GM21717 (cell line): ENCODE data around the gene HGF.
"Not testable (repeated sequence)": the region's sequence is repeated elsewhere in the genome, so short reads cannot be mapped to it uniquely, and the experiment has no call there.

Source experiments
- ATAC-seq: cut with Tn5 transposase; IDR thresholded peaks from one replicate; pipeline ENCODE4 v1.9.1; 2021; ENCODE audit warnings: mild to moderate bottlenecking, moderate library complexity; ENCODE audit not compliant: unreplicated experiment

HGF gene

GRCh38 chr7:81725003-81725811 is 44.6 kb downstream of the HGF start:
- ATAC-seq = no peak

- not testable (repeated sequence) for ATAC-seq
Measured at GRCh38 chr7:81722250-81722649, 47.6 kb downstream of the HGF start.

- no peak for ATAC-seq
Measured at GRCh38 chr7:81721437-81721836, 48.4 kb downstream of the HGF start.

GRCh38 chr7:81719865-81720264 is 50.0 kb downstream of the HGF start:
- ATAC-seq = no peak

- ATAC-seq = no peak
Measured at GRCh38 chr7:81715984-81716588, 53.8 kb downstream of the HGF start.

- no peak for ATAC-seq
Measured at GRCh38 chr7:81714306-81714705, 55.5 kb downstream of the HGF start.

DNA sequence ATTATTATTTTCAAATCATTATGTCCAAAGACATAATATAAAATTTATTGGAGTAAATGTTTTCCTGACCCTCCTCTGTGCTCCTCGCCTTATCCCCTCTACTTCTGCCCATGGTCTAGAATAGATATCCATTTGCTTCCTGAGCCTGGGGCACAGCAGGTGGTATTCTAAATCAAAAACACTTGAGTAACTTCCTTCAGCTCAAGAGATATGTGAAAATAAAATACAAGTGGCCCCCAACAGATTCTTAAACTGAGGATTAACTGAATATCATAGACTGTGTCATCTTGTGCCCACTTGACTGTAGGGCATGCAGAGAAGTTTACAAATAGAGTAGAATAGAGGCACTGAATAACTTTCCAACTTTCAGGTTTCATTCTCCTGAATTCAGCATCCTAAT is 59.1 kb downstream of the HGF start:
- no peak for ATAC-seq

DNA sequence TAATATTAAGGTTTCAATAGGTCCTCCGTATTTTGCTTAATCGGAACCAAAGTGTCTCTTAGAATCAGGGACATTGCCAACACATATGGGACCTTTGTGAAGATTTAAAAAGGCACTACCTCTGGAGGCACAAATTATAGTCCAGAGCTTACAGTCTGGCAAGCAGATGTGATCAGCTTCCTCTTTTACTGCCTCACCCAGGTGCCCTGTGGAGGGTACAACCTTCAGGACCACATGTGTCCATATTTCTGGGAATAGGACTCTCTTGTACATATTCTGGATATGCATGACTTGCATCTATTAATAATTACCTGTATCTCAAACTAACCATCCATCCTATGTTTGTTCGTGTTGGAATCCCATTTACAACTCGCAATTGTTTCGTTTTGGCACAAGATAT is 60.0 kb downstream of the HGF start:
- no peak for ATAC-seq

DNA sequence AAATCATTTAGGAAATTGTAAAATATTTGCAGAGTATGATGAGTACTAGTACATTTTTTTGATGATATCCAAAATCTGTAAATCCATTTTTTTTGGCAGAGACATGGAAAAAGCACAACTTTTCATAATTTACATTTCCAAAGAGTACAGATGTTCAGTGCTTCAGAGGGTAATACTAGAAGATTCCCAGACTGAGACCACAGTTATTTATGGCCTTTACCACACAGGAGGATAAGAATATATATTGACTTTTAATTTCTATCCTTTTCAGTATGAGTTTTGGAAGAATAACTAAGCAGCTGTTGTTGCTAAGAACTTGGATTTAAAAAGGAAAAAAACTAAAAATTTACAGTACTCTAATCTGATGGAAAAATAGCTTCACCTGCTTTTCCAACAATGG is 61.9 kb downstream of the HGF start:
- ATAC-seq = no peak

- no peak for ATAC-seq
Measured at GRCh38 chr7:81707196-81707595, 62.7 kb downstream of the HGF start.

DNA sequence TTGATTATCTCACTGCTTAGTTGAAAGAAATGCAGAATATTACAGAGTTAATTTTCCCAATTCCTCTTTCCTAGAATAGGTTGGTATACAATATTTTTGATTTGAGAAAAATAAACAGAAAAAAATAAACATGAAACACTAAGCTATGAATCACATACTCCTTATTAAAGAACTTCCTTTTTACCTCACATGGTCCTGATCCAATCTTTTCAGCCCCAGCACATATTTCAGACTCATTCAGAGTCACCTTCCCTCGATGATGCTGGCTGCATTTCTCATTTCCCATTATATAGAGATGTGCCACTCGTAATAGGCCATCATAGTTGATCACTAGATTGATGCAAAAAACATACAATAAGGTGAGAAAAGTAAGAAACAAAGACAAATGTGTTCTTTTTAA is 64.6 kb downstream of the HGF start:
- ATAC-seq = no peak

GRCh38 chr7:81704595-81704994 is 65.3 kb downstream of the HGF start:
- ATAC-seq = no peak

DNA sequence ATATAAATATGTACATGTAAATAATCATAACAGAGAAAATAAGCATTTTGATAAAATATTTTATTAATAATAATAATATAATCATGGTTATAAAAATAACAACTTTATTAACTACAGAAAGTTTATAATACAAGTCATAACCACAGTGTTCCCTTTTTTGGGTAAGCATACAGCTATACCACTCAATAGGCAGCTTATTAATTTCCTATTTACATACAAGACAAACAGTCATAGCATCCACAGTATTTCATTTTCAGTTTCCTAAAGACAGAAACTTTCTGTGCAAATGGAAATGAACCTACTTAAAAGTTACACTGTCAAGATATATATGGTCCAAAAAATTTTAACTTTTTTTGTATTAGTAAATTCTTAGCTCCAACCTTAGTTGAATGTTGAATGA is 70.9 kb downstream of the HGF start:
- no peak for ATAC-seq

- no peak for ATAC-seq
Measured at GRCh38 chr7:81694711-81695110, 75.1 kb downstream of the HGF start.

DNA sequence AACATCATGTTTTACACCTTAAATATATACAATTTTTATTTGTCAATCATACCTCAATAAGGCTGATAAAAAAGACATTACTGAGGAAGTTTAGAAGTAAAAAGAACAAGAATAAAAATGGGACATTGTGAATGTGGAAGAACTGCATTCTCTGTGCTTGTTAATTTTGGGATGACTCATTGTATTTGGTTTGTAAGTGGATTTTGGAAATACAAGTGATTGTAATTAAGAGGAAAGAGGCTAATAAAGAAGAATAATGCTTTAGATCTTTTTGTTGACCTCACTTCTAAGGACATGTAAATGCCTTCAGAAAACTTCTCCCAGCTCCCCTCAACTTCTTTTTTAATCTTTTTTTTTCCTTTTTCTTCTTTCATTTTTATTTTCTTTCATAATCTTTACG is 76.0 kb downstream of the HGF start:
- no peak for ATAC-seq

DNA sequence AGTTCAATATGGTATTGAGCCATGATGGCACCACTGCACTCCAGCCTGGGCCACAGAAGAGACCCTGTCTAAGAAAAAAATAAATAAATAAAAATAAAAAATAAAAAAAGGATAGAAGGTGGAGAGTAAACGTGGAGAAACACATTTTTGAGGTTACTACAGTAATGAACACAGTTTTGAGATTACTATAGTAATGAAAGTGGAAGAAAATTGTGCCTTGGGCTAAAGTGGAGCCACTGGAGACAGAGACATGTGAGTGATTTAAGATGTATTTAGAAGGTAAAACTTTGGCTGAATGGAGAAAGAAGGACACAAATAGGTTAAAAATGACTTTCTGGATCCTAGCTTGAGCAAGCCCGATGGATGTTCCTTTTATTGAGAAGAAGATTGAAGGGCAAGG is 76.8 kb downstream of the HGF start:
- ATAC-seq = peak; percentile 64

DNA sequence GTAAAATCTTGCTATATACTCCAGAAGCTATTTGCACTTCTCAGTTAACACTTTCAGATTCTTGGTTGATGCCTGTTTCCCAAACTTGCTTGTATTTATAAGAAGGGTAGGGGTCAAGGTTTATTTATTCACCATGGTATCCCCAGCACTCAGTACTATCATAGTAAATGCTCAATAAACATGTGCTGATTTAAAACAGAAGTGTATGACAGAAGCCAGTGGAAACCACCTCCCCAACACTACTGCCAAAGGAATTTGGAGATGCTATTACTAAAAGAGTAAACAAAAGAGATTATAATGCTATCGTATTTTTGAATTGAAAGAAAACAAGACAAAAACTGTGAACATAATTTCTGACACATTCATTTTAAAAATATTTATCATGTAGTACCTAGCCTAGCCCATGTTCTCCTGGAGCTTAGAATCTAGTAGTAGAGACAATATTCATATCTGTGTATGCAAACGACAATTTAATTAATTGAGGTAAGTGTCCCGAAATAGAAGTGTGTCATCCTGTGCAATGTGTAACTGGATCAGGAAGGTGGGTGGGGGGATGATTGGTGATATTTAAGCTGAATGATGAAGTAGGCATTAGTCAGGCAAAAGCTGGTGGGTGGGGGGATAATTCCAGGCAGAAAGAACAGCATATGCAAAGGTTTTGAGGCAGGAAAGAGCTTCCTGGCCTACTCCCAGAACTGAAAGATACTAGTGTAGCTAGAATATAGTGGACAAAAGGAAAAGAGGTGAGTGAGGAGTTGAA is 77.5 kb downstream of the HGF start:
- peak; percentile 36 for ATAC-seq

GRCh38 chr7:81691199-81691821 is 78.5 kb downstream of the HGF start:
- no peak for ATAC-seq

- ATAC-seq = no peak
Measured at GRCh38 chr7:81690688-81691087, 79.2 kb downstream of the HGF start.

DNA sequence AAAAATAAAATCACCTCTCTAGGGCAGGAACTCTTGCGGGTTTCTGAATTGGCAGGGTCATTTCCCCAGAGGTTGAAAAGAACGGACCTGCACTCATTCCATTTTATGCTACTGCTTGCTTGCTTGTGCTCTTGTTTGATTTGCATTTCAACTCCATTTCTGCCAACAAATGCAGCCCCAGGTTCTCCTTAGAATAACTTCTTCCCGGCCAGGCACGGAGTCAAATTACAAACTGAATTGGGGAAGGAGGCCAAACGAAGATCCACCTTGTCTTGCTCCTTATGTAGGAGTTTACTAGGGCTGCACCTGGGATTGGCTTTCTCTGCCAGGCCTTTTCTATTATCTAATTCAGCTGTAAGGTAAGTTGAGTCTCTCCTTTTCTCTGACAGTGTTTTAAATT is 79.6 kb downstream of the HGF start:
- ATAC-seq = no peak

GRCh38 chr7:81688622-81689411 is 81.0 kb downstream of the HGF start:
- ATAC-seq = no peak
